ENCODE measurements around the gene FKBP9.
A peak's percentile ranks its signal among the peaks of the same experiment; 100 is the strongest.

The FKBP9 gene

DNA sequence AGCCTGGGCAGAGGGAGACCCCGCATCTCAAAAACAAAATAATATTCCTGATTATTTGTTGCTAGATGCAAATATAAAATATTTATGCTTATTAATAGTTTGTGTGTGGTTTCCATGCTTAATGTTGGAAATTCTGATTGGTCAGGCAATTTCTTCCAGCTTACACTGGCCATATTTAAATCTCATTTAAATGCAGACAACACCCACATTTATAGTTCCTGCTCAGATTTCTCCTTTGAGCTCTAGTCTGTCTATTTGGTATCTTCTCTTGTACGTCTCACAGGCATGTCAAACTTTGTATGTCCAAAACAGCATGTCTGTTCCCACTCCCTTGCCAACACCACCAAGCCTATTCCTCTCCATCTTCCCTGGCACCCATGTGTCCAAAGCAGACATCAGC lies 52.5 kb downstream of the FKBP9 start:
- no peak for DNase-seq

DNA sequence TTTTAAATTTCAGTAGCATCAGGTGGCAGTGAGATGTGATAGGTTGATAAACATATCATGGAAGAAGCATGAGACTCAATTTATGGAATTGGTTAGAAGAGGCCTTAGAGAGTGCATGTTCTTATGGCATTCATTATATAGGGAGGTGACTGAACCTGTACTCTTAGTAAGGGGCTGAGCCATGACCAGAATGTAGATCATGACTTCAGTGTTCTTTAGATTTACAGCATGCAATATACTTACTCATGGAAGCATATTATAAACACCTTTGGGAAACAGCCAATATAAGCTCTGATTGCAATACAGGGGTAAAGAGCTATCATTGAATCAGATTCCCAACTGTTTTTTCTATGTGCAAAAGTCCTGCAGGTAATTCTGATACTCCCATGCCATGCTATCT lies 55.1 kb downstream of the FKBP9 start:
- DNase-seq, result no peak

DNA sequence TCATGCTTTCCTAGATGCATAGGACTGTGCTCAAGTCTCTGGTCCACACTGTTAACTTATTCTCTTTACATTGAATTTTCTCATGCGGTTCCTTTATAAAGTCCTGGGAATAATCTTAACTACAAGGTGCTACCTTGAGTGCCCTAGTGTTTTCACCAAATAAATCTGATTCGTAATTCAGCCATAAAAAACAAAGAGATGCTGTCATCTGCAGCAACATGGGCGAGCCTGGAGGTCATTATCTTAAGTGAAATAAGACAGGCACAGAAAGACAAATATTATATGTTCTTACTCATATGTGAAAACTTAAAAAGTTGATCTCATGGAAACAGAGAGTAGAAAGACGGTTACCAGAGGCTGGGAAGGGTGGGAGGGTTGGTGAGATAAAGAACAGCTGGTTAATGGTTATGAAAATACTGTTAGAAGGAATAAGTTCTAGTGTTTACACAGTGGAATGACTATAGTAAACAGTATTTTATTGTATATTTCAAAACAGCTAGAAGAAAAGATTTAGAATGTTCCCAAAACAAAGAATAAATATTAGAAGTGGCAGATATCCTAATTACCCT lies 67.0 kb downstream of the FKBP9 start:
- DNase-seq, result no peak

GRCh38 chr7:33035776-33036175 lies 78.5 kb downstream of the FKBP9 start:
- DNase-seq, result no peak

GRCh38 chr7:33038639-33039038 lies 81.4 kb downstream of the FKBP9 start:
- DNase-seq, result no peak

DNA sequence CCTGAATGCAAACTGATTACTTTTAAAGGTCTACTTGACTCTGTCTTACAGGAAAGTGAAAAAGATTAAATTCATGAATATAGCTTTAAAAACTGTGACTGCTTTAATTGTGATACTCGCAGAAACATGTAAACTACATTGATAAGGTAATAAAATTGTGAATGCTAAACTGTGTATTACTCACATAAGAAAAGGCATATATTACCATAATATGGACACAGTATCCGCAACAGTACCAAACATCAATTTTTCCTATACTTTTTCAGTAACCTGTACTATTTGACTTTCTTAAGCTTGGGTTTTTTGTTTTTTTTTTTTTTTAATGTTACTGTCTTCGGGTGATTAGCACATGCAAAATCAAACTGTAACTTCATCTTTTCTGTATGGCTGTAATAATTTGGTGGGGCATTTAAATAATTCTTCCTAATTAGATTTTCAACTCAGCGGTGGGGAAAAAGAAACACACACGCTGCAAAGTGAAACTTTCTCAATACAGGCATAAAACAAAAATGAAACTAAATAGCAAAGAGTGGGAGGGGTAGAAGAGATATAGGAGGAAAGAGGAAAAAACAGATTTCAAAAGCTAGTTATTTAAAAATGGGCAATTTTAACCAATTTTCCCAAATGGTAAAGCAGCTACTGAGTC lies 82.1 kb downstream of the FKBP9 start:
- no peak for DNase-seq

- DNase-seq, result no peak
These were observed 82.7 kb downstream of the FKBP9 start for GRCh38 chr7:33039903-33040292.

DNA sequence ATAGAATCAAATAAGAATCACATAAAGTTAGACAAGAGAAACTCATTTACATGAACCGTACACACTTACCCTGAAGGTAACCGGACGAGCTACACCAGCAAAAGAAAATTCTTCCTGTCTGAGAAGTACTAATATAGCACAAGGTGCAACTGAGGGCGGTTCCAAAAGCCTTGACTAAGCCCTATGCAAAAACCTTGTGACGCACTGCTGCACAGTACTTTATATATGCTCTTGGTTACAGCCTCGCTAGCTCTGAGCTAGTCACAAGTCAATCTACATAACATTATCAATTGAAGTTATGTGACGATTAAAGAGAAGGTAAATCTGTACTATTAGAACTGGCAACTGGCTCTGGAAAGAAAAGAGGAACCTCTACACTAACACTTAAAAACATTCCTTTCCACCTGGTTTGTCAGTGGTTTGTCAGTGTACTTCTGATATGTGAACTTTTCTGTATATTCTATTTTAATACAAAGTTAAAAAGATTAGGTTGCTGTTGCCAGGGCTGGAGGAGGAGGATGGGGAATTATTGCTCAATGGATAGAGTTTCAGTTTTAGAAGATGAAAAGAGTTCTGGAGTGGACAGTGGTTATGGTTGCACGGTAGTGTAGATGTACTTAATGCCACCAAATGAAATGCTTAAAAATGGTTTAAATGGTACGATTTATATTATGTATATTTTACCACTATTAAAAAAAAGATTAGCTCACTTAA lies 83.7 kb downstream of the FKBP9 start:
- peak; percentile 41 to 57 for DNase-seq

DNA sequence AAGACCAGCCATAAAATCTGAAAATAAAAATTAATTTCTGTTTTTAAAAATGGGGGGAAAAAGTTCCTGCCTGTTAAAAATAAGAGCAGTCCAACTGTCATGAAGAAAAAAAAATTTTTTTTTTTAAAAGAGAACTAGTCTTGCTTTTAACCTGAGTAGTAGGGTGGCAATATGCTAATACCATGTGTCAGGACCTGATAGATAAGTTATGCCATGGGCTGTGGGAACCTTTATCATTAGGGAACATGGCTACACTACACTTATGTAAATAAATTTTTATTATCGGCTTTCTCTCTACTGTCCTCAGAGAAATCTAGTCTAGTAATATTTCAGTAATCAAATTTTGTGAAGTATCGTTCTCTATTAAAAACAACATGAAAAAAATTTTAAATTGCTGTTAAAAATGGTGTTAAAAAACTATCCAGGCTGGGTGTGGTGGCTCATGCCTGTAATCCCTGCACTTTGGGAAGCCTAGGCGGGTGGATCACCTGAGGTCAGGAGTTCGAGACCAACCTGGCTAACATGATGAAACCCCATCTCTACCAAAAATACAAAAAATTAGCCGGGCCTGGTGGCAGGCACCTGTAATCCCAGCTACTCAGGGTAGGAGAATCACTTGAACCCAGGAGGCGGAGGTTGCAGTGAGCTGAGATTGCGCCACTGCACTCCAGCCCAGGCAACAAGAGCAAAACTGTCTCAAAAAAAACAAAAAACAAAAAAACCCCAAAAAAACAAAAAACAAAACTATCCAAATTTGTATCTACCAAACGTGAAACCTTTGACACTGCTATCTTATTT lies 84.6 kb downstream of the FKBP9 start:
- DNase-seq, result no peak

- no peak for DNase-seq
These were observed 86.5 kb downstream of the FKBP9 start for GRCh38 chr7:33043501-33044400.

- DNase-seq, result no peak
These were observed 87.1 kb downstream of the FKBP9 start for GRCh38 chr7:33044401-33044718.

DNA sequence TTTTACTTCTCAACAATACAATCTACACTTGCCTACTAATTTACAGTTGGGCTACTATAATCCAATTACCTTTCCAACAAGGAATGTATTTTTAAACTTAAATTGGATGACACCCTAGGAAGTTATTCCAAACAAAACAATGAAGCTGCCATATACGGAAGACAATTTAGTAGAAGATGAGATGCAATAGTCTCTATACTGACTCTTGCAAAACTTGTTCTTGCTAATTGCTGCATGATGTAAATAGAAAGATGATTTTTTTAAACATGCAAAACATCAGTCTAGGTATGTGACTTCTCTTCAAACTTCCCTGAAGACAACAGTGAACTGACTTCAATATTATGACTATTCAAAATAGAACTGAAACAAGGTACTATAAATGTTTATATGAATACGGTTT lies 87.7 kb downstream of the FKBP9 start:
- DNase-seq, result no peak

DNA sequence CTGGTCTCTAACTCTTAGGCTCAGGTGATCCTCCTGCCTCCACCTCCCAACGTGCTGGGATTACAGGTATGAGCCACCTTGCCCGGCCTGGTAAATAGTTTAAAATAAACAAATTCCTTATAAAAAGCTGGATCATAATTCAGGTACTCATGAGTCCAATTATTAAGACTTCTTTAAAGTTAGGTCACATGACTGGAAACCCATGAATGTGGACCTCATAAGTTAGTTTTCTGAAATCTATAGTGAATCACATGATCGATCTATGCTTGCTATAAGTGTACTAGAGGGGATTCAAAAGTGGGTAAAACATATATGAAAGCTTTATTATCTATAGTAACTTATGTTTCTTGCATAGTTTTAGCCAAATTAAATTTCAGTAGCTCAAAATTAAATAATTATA lies 91.0 kb downstream of the FKBP9 start:
- DNase-seq, result no peak

- no peak for DNase-seq
These were observed 91.5 kb downstream of the FKBP9 start for GRCh38 chr7:33048704-33049103.

DNA sequence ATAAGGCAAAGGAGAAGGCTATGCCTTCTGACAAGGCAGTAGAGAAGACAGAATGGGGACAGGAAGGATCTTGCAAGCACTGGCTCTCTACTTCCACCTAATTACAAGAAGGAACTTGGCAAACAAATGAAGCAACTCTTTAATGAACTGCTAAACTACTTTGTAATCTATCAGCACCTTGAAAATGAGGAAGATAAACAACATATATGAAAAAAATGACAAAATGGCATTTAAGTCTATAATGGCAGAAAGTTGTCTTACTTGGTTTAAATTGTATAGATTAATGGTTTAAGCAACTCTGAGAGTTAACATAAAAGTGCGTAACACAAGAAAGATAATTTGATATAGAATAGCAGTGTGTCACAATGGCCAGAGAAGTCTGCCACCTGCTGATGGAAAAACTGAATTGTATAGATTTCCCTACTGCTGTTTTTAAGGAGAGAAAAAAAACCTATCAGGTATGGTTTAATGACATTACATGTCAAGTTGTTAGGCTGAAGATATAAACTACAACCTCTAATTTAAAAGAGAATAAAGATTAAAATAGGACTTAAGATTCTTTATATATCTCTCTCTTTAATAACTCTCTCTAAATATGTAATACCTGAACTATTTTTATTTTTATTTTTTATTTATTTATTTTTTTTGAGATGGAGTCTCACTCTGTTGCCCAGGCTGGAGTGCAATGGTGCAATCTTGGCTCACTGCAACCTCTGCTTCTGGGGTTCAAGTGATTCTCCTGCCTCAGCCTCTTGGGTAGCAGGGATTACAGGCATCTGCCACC lies 93.5 kb downstream of the FKBP9 start:
- DNase-seq, result no peak

- DNase-seq, result no peak
These were observed 96.5 kb downstream of the FKBP9 start for GRCh38 chr7:33053721-33054120.

GRCh38 chr7:33054261-33054964 lies 97.2 kb downstream of the FKBP9 start:
- no peak for DNase-seq

DNA sequence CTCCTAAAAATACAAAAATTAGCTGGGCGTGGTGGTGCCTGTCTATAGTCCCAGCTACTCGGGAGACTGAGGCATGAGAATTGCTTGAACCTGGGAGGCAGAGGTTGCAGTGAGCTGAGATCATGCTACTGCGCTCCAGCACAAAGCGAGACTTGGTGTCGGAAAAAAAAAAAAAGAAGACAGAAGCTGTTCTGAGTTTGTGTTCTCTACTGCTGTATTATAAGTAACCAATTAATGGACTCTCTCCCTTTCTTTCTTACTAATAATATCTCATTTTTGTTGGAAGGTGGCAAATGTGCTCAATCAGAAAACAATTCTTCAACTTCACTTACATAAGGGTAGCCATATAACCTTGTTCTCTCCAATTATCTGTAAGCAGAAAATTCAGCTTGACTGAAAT lies 97.9 kb downstream of the FKBP9 start:
- DNase-seq, result no peak
